Immature natural killer cell (primary cell): ENCODE data around the gene NPLOC4. TPM values are rescaled to one million over a fixed set of nuclear protein-coding genes. Genes with fewer than 3 reads are reported as not detected.

ENCODE experiments used
- DNase-seq, 3 donors: peaks; one replicate each; pipeline ENCODE4 v3.0.0; 2022; ENCODE audit warnings: mixed read lengths in 1 of 3
- H3K27ac Mint-ChIP-seq, 6 donors: one replicate each; pipeline ENCODE4 v1.8.0; 2020; ENCODE audit warnings: mixed read lengths in 6 of 6, mild to moderate bottlenecking in 5 of 6, inconsistent platforms in 4 of 6, moderate library complexity in 3 of 6
- H3K27me3 Mint-ChIP-seq, 3 donors: one replicate each; pipeline ENCODE4 v1.8.0; 2020 to 2021; ENCODE audit warnings: low read depth in 3 of 3, mild to moderate bottlenecking in 3 of 3, mixed read lengths in 3 of 3, moderate library complexity in 3 of 3, inconsistent platforms in 1 of 3
- H3K36me3 Mint-ChIP-seq, 3 donors: one replicate each; pipeline ENCODE4 v1.8.0; 2020; ENCODE audit warnings: mixed read lengths in 3 of 3, inconsistent platforms in 2 of 3, mild to moderate bottlenecking in 2 of 3
- H3K4me1 Mint-ChIP-seq, 2 donors: one replicate each; pipeline ENCODE4 v1.8.0; 2020; ENCODE audit warnings: inconsistent platforms in 2 of 2, mild to moderate bottlenecking in 2 of 2, mixed read lengths in 2 of 2, moderate library complexity in 1 of 2
- H3K4me3 Mint-ChIP-seq, 5 donors: one replicate each; pipeline ENCODE4 v1.8.0; 2020; ENCODE audit warnings: mild to moderate bottlenecking in 5 of 5, mixed read lengths in 5 of 5, inconsistent platforms in 3 of 5, moderate library complexity in 3 of 5
- H3K9me3 Mint-ChIP-seq, 6 donors: one replicate each; pipeline ENCODE4 v1.8.0; 2020; ENCODE audit warnings: mild to moderate bottlenecking in 6 of 6, mixed read lengths in 6 of 6, inconsistent platforms in 4 of 6, moderate library complexity in 3 of 6
- polyA plus RNA-seq, 3 donors: library from polyadenylated mRNA; unstranded; fragments of 300-500 nt; fragmentation: Illumina TruSeq; gene quantifications; one replicate each; pipeline ENCODE4 v1.2.3, GENCODE V29; 2021

Gene NPLOC4
- polyA plus RNA-seq, 3 donors from 2014 or later: 51.0 to 73.9 (median 60.3) TPM

GRCh38 chr17:81655378-81656117, 18.6 kb upstream of the NPLOC4 start:
- H3K27ac Mint-ChIP-seq: no peak overlapping the region
- H3K27me3 Mint-ChIP-seq: peaks cover 0 to 7% (median 0%) of the 10 kb centered on the region in 3 donors
- DNase-seq: no peak
- peaks cover 0 to 4% (median 0%) of the 10 kb centered on the region in 3 donors for H3K36me3 Mint-ChIP-seq
- peaks cover 13 to 19% of the 10 kb centered on the region in 2 donors for H3K4me1 Mint-ChIP-seq
- H3K4me3 Mint-ChIP-seq: no peak overlapping the region
- H3K9me3 Mint-ChIP-seq: no peaks in the 10 kb centered on the region

GRCh38 chr17:81652906-81653771, 16.2 kb upstream of the NPLOC4 start:
- no peaks in the 10 kb centered on the region for H3K9me3 Mint-ChIP-seq
- H3K36me3 Mint-ChIP-seq: peaks cover 0 to 4% (median 0%) of the 10 kb centered on the region in 3 donors
- H3K4me3 Mint-ChIP-seq: peak overlapping the region; percentile 85 to 97 (median 88)
- H3K27ac Mint-ChIP-seq: peak overlapping the region; percentile 64 to 90 (median 75)
- DNase-seq: peak; percentile 30 to 43 (median 33)
- H3K4me1 Mint-ChIP-seq: peaks cover 13 to 19% of the 10 kb centered on the region in 2 donors
- H3K27me3 Mint-ChIP-seq: peaks cover 0 to 14% (median 6%) of the 10 kb centered on the region in 3 donors

- Mint-ChIP-seq H3K4me1 (peaks cover 13 to 19% of the 10 kb centered on the region in 2 donors), H3K27ac (peak overlapping the region in 2 of 6 donors; percentile 61 to 78), H3K9me3 (no peaks in the 10 kb centered on the region), H3K4me3 (peak overlapping the region in 3 of 5 donors; percentile 41 to 75 (median 75)), H3K36me3 (peaks cover 0 to 4% (median 0%) of the 10 kb centered on the region in 3 donors), H3K27me3 (peaks cover 2 to 16% (median 11%) of the 10 kb centered on the region in 3 donors)
- DNase-seq: no peak
Observed at GRCh38 chr17:81651692-81652091, 14.8 kb upstream of the NPLOC4 start.

- Mint-ChIP-seq H3K9me3 (no peaks in the 10 kb centered on the region), H3K36me3 (peaks cover 0 to 4% (median 0%) of the 10 kb centered on the region in 3 donors), H3K27ac (no peak overlapping the region), H3K27me3 (peaks cover 3 to 16% (median 11%) of the 10 kb centered on the region in 3 donors), H3K4me1 (peaks cover 13 to 19% of the 10 kb centered on the region in 2 donors), H3K4me3 (no peak overlapping the region)
- DNase-seq: no peak
Observed at GRCh38 chr17:81650951-81651350, 14.0 kb upstream of the NPLOC4 start.

GRCh38 chr17:81648707-81649085, 11.8 kb upstream of the NPLOC4 start:
- Mint-ChIP-seq H3K27ac (no peak overlapping the region), H3K4me1 (peaks cover 9 to 14% of the 10 kb centered on the region in 2 donors), H3K36me3 (peaks cover 0 to 4% (median 0%) of the 10 kb centered on the region in 3 donors), H3K9me3 (no peaks in the 10 kb centered on the region), H3K27me3 (peaks cover 3 to 18% (median 11%) of the 10 kb centered on the region in 3 donors), H3K4me3 (no peak overlapping the region)
- no peak for DNase-seq

- Mint-ChIP-seq H3K4me3 (no peak overlapping the region), H3K27ac (no peak overlapping the region), H3K36me3 (peaks cover 0 to 4% (median 0%) of the 10 kb centered on the region in 3 donors), H3K9me3 (no peaks in the 10 kb centered on the region), H3K4me1 (peaks cover 3 to 9% of the 10 kb centered on the region in 2 donors), H3K27me3 (peaks cover 3 to 13% (median 11%) of the 10 kb centered on the region in 3 donors)
- no peak for DNase-seq
Observed at GRCh38 chr17:81648013-81648706, 11.2 kb upstream of the NPLOC4 start.

- Mint-ChIP-seq H3K27me3 (peaks cover 3 to 11% (median 11%) of the 10 kb centered on the region in 3 donors), H3K27ac (no peak overlapping the region), H3K9me3 (no peaks in the 10 kb centered on the region), H3K4me1 (peaks cover 0 to 6% of the 10 kb centered on the region in 2 donors), H3K4me3 (no peak overlapping the region), H3K36me3 (peaks cover 0 to 4% (median 0%) of the 10 kb centered on the region in 3 donors)
- DNase-seq: no peak
Observed at GRCh38 chr17:81647640-81648012, 10.7 kb upstream of the NPLOC4 start.

- peaks cover 0 to 4% (median 0%) of the 10 kb centered on the region in 3 donors for H3K36me3 Mint-ChIP-seq
- no peak for DNase-seq
- H3K4me1 Mint-ChIP-seq: peaks cover 0 to 5% of the 10 kb centered on the region in 2 donors
- peaks cover 3 to 11% (median 11%) of the 10 kb centered on the region in 3 donors for H3K27me3 Mint-ChIP-seq
- H3K27ac Mint-ChIP-seq: no peak overlapping the region
- no peak overlapping the region for H3K4me3 Mint-ChIP-seq
- H3K9me3 Mint-ChIP-seq: no peaks in the 10 kb centered on the region
Observed at GRCh38 chr17:81646869-81647600, 10.1 kb upstream of the NPLOC4 start.

- Mint-ChIP-seq H3K4me1 (no peaks in the 10 kb centered on the region), H3K4me3 (no peak overlapping the region), H3K36me3 (no peaks in the 10 kb centered on the region), H3K9me3 (no peaks in the 10 kb centered on the region), H3K27ac (no peak overlapping the region), H3K27me3 (peaks cover 3 to 13% (median 11%) of the 10 kb centered on the region in 3 donors)
- no peak for DNase-seq
Observed at GRCh38 chr17:81644976-81645952, 8.4 kb upstream of the NPLOC4 start.

GRCh38 chr17:81644496-81644895, 7.6 kb upstream of the NPLOC4 start:
- Mint-ChIP-seq H3K4me3 (no peak overlapping the region), H3K4me1 (no peaks in the 10 kb centered on the region)
- no peak for DNase-seq

GRCh38 chr17:81641825-81642489, 5.0 kb upstream of the NPLOC4 start:
- Mint-ChIP-seq H3K9me3 (no peaks in the 10 kb centered on the region), H3K27ac (no peak overlapping the region), H3K4me3 (no peak overlapping the region), H3K27me3 (peaks cover 5 to 7% (median 6%) of the 10 kb centered on the region in 3 donors), H3K4me1 (no peaks in the 10 kb centered on the region), H3K36me3 (no peaks in the 10 kb centered on the region)
- DNase-seq: no peak

More at GRCh38 chr17:81644496-81644895, 7.6 kb upstream of the NPLOC4 start:
- H3K36me3 Mint-ChIP-seq: no peaks in the 10 kb centered on the region
- no peak overlapping the region for H3K27ac Mint-ChIP-seq
- peaks cover 3 to 13% (median 9%) of the 10 kb centered on the region in 3 donors for H3K27me3 Mint-ChIP-seq
- H3K9me3 Mint-ChIP-seq: no peaks in the 10 kb centered on the region
